Breast epithelium (tissue), 4 donors: ENCODE results near the gene DDOST. TPM values are rescaled to one million over a fixed set of nuclear protein-coding genes. Genes with fewer than 3 reads are reported as not detected.

ENCODE experiments used
- DNase-seq, 2 donors: peaks; one replicate each; pipeline ENCODE4 v3.0.0-alpha.2; 2019; ENCODE audit warnings: low spot score in 2 of 2
- H3K27ac ChIP-seq, 2 donors: fragments of 200-600 bp; sonication (generic) in 1 of 2; one replicate each; pipeline ENCODE4 v1.5.1; 2016 to 2019; ENCODE audit warnings: mild to moderate bottlenecking in 1 of 2
- H3K27me3 ChIP-seq, 2 donors: fragments of 200-600 bp; sonication (generic) in 1 of 2; one replicate each; pipeline versions ENCODE4 v1.5.1 to v1.6.0; 2017 to 2019; ENCODE audit warnings: control low read depth in 1 of 2, mild to moderate bottlenecking in 1 of 2
- H3K36me3 ChIP-seq: fragments of 200-600 bp; one replicate; pipeline ENCODE4 v1.5.1; 2019
- H3K4me1 ChIP-seq, 2 donors: fragments of 200-600 bp; sonication (generic); one replicate each; pipeline ENCODE4 v1.5.1; 2016 to 2019; ENCODE audit warnings: control low read depth in 1 of 2
- H3K4me3 ChIP-seq, 3 donors: fragments of 200-600 bp; sonication (generic); 1 replicate in 2 of 3; 2 replicates in 1 of 3; pipeline ENCODE4 v1.5.1; 2016 to 2019; ENCODE audit warnings: mild to moderate bottlenecking in 3 of 3, moderate library complexity in 2 of 3
- H3K9me3 ChIP-seq, 2 donors: fragments of 200-600 bp; sonication (generic) in 1 of 2; one replicate each; pipeline ENCODE4 v1.5.1; 2016 to 2019; ENCODE audit warnings: control low read depth in 1 of 2
- POLR2A ChIP-seq: fragments of 450-650 bp; IDR thresholded peaks from one replicate; pipeline ENCODE4 v1.6.1; 2016; ENCODE audit warnings: antibody characterized with exemption, mild to moderate bottlenecking, moderate library complexity
- POLR2AphosphoS5 ChIP-seq, 3 donors: sonication (generic); formaldehyde crosslinking; IDR thresholded peaks; one replicate each; pipeline ENCODE4 v1.6.1; 2017; ENCODE audit warnings: antibody characterized with exemption in 3 of 3
- intact Hi-C: fragments of 100-400 bp; cut with DNase I; formaldehyde crosslinking; loops from one replicate; pipeline ENCODE4 v1.15.1; 2023; ENCODE audit warnings: low total_unique reads
- total RNA-seq, 3 donors: library from RNA; depleted of rRNA; stranded (reverse); fragments of >200 nt; gene quantifications; one replicate each; pipeline ENCODE4 v1.1.0, GENCODE V29; 2016
- TF ChIP-seq, protein P1 (sequence below), 3 donors: fragments of 450-650 bp; IDR thresholded peaks; one replicate each; pipeline ENCODE4 v1.5.1; 2016 to 2017; ENCODE audit warnings: antibody characterized with exemption in 3 of 3, mild to moderate bottlenecking in 3 of 3, moderate library complexity in 3 of 3

DDOST gene
- 100 to 1,000 TPM; 127 to 145 (median 138) TPM for total RNA-seq

DNA sequence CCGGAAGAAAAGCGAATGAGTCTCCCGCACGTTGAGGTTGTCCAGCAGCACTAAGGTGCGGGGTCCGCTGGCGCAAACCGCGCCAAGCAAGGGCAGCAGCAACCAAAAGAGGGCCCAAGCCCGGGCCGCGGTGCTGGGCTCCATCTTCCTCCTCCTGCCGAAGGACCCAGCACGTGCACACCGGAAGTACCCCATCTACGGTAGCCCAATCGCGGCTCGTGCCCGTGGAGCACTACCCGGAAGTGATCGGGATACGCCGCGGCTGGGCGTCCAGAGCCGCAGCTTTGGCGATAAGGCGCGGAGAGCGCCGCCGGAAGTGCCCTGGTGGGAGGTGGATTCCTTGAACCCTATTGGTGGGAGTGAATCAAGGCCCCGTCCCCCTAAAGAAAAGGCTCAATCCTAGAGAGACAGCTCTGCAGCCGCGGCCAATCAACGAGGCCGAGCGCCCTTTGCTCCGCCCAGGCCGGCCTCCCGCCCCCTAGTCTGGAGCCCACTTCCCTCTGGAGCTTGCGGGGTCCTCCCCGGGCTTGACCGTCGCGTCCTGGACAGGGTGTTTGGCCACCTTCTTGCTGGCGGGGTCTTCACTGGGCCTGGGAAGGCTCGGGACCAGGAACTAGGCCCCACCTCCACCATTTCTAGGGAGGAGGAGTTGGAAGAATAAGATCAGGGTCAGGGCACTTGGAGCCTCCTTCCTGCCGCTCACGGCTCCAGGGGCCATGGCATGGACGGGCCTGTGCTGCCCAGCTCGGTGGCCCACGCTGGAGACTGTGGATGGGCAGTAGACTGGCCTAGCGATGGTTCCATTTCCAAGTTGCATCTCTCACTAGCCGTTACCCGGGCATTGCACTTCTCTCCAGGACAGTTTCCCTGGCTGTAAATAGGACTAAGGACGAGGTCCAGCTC, at the start of gene DDOST:
DDOST (minus strand) TSS at position 163 of the 903 bp plus-strand sequence; CDS start at position 144, 19 bp downstream.
- H3K4me1 ChIP-seq: peaks cover 5 to 7% of the 10 kb centered on the region in 2 donors
- TF ChIP-seq POLR2AphosphoS5 (IDR thresholded peaks at IDR 0.05) (peak; percentile 43 to 85 (median 62)), POLR2A (no peak)
- TF ChIP-seq, protein P1, sequence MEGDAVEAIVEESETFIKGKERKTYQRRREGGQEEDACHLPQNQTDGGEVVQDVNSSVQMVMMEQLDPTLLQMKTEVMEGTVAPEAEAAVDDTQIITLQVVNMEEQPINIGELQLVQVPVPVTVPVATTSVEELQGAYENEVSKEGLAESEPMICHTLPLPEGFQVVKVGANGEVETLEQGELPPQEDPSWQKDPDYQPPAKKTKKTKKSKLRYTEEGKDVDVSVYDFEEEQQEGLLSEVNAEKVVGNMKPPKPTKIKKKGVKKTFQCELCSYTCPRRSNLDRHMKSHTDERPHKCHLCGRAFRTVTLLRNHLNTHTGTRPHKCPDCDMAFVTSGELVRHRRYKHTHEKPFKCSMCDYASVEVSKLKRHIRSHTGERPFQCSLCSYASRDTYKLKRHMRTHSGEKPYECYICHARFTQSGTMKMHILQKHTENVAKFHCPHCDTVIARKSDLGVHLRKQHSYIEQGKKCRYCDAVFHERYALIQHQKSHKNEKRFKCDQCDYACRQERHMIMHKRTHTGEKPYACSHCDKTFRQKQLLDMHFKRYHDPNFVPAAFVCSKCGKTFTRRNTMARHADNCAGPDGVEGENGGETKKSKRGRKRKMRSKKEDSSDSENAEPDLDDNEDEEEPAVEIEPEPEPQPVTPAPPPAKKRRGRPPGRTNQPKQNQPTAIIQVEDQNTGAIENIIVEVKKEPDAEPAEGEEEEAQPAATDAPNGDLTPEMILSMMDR (IDR thresholded peaks at IDR 0.05): peak in 1 of 3 donors; percentile 32
- H3K27ac ChIP-seq: peak within 1 kb of the TSS; percentile 84 to 91
- H3K36me3 ChIP-seq: no peaks in the 10 kb centered on the region
- peak; percentile 90 to 94 for DNase-seq
- H3K4me3 ChIP-seq: peak within 1 kb of the TSS; percentile 81 to 100 (median 96)
- H3K9me3 ChIP-seq: no peaks in the 10 kb centered on the region
- intact Hi-C loops: no loop called here
- H3K27me3 ChIP-seq: no peaks in the 10 kb centered on the region

DNA sequence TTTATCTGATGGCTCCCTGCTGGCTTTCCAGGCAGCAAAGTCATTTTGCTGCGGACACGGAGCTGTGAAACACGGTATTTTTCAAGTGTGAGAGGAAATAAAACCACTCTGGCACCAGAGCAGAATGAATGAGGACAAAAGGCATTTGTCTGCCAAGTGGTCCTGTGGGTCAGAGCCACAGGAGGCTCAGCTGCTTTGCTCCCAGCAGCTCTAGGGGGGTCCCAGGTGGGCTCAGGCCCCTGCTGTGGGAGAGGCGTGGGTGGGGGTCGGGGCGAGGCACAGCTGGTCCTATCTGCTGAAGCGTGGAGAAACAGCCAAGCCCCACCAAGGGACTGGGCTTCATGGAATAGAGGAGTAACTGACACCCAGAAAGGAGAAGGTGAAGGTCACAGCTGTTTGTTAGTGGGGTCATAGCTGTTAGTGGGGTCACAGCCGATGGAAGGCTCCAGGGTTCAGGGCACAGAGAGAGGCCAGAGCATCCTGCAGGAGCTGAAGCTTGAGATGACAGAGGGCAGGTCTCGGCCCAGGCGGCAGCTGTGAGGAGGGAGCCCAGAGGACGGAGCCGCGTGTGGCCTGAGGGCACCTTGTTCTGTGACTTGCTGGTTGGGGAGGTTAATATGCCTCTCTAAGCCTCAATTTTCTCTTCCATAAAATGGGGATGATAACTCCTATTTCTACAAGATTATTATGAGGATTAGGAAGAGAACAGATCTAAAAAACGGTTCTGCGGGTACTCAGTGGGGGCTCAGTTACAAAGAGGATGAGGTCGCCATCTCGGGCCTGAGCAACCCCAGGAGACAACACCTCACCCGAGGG, 49.5 kb upstream of the DDOST start:
- no peaks in the 10 kb centered on the region for H3K9me3 ChIP-seq
- no peak overlapping the region for H3K27ac ChIP-seq
- no peaks in the 10 kb centered on the region for H3K4me1 ChIP-seq
- no peak for DNase-seq
- no peaks in the 10 kb centered on the region for H3K36me3 ChIP-seq
- H3K27me3 ChIP-seq: peaks cover 0 to 6% of the 10 kb centered on the region in 2 donors
- H3K4me3 ChIP-seq: no peak overlapping the region
- TF ChIP-seq, protein P1 (IDR thresholded peaks at IDR 0.05): no peak
- no peak for TF ChIP-seq POLR2AphosphoS5 (IDR thresholded peaks at IDR 0.05)
- no peak for TF ChIP-seq POLR2A
- intact Hi-C loops: no loop called here

DNA sequence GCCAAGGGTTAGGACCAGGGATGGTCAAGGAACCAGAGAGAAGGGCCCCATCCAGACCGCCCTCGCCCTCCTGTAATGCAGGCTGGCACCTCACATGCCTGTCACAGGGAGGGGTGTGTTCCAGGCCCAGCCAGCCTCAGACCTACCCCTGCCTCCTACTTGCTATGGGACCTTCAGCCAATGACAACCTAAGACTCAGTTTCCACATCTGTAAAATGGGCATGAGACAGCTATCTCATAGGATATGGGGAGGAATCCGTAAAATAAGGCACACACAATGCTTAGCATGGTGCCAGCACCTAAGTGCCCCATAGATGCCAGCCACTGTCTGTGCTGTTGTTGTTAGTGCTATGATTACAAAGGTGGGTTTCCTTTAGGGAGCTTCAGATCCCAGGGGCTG, 48.7 kb upstream of the DDOST start:
- Histone ChIP-seq H3K9me3 (no peaks in the 10 kb centered on the region), H3K4me3 (no peak overlapping the region), H3K36me3 (no peaks in the 10 kb centered on the region), H3K27me3 (no peaks in the 10 kb centered on the region), H3K27ac (no peak overlapping the region), H3K4me1 (no peaks in the 10 kb centered on the region)
- intact Hi-C loops: no loop called here
- TF ChIP-seq, protein P1 (IDR thresholded peaks at IDR 0.05): no peak
- TF ChIP-seq POLR2AphosphoS5 (IDR thresholded peaks at IDR 0.05) (no peak), POLR2A (no peak)
- DNase-seq: no peak

DNA sequence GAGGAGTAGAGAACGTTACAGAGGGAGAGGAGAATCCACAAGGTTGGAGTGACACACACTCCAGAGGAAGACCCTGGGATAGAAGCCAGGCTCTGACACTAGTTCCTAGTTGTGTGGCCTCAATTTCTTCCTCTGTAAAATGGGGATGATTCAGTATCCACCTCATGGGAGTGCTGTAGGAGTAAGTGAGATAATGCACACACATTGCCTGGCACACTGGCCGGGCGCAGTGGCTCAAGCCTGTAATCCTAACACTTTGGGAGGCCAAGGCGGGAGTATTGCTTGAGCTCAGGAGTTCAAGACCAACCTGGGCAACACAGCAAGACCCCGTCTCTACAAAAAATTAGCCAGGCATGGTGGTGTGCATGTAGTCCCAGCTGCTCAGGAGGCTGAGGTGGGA, 47.7 kb upstream of the DDOST start:
- no peak for DNase-seq
- H3K27ac ChIP-seq: no peak overlapping the region
- H3K4me3 ChIP-seq: no peak overlapping the region
- H3K36me3 ChIP-seq: no peaks in the 10 kb centered on the region
- TF ChIP-seq, protein P1 (IDR thresholded peaks at IDR 0.05): no peak
- TF ChIP-seq POLR2AphosphoS5 (IDR thresholded peaks at IDR 0.05): no peak
- TF ChIP-seq POLR2A: no peak
- intact Hi-C loops: no loop called here
- H3K9me3 ChIP-seq: no peaks in the 10 kb centered on the region
- no peaks in the 10 kb centered on the region for H3K27me3 ChIP-seq
- no peaks in the 10 kb centered on the region for H3K4me1 ChIP-seq
